NCI-H1417 (cell line): ENCODE data around the gene PDLIM1.
"Not testable (repeated sequence)": the region's sequence is repeated elsewhere in the genome, so short reads cannot be mapped to it uniquely, and the experiment has no call there.

ENCODE experiments used
- DNase-seq, 3 experiments: peaks; one replicate each; lab custom pipeline; 2025; lab: John Stamatoyannopoulos, UW

The PDLIM1 gene

DNA sequence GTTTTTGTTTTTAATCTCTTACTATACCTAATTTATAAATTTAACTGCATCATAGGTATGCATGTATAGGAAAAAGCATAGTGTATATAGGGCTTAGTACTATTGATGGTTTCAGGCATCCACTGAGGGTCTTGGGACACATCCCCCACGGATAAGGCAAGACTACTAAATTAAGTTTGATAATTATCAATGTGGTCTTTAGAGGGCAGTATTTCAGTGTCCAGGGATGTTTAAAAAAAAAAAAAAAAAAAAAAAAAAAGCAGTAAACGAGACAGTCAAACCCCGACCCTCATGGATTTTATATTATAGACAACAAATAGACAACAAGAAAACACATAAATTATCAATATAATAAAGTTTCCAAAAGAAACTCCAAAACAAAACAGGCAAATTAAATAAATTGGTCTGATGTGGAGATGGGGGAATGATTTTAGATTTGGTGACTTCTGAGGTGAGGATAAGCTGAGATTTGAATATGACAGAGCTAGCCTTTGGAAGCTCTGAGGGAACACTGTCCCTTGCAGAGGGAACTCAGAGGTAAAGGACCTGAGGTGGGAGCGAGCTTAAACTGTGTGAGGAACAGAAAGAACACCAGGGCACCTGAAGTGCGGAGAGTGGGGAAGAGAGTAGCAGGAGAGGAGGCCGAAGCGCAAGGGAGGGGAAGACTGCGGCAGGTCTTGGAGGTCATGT is 82.0 kb downstream of the PDLIM1 start:
- peak in 1 of 3 experiments; percentile 0 for DNase-seq

DNA sequence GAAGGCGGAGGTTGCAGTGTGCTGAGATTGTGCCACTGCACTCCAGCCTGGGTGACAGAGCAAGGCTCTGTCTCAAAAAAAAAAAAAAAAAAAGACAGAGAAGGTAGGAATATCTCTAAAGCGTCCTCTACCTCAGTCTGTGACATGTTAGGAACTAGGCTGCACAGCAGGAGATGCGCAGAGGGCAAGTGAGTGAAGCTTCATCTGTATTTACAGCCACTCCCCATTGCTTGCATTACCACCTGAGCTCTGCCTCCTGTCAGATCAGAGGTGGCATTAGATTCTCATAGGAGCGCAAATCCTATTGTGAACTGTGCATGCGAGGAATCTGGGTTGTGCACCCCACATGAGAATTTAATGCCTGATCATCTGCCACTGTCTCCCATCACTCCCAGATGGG is 87.9 kb downstream of the PDLIM1 start:
- not testable (repeated sequence) for DNase-seq

DNA sequence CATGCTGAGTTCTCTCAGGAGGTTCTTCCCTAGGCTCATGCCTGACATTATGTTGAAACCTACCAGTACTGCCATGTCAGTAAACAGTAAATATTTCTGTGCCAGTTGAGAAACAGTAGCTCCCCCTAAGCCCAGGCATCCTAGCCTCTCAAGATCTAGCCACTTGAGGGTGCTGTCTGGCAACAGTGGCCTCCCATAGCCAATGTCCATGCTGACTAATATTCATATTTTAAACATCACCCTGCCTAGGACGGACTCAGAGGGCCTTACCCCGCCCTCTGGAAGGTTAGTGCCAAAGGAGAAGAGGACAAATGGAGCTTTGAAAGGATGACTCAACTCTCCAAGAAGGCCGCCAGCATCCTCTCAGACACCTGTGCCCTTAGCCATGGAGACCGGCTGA is 89.1 kb downstream of the PDLIM1 start:
- DNase-seq: no peak

DNA sequence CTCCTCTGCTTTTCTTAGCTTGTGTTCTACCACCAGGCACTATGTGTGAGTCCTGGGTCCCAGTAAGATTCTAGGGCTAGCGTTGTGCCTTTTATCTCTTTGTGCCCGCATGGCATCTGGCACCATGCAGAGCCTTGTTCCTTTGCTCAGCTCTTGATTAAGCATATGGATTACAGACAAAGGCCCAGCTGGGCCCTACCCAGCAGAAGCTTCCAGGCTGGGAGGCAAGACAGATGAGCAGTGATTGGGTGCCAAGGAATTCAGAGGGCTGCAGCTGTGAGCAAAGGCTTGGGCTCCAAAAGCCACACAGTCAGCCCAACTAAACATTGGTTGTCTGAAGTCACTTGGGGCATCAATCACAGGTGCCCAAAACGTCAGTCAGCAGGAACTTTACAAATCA is 94.8 kb downstream of the PDLIM1 start:
- DNase-seq: no peak

DNA sequence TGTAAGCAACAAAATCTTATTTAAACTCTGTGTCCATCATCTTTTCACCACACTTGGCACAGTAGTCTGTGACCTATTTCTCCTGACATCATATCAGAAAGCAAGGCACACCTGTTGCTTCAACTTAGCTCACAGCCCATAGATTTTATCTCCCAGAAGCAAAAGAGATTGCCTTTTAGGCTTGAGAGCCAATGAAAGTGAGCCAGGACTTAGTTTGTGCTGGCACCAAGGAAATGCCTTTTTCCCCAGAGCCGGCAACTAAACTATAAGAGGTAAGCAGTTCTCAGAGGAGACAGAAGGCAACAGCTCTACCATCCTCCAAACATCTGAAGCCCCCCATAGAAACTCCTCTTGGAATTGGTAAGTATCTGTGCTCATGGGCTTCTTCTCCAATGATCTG is 96.9 kb downstream of the PDLIM1 start, which contains the start of gene ACSM6:
TSS of gene ACSM6 (plus strand) at position 295 of the 400 bp plus-strand sequence. CDS start 248 bp downstream, outside the sequence.
- DNase-seq: no peak

DNA sequence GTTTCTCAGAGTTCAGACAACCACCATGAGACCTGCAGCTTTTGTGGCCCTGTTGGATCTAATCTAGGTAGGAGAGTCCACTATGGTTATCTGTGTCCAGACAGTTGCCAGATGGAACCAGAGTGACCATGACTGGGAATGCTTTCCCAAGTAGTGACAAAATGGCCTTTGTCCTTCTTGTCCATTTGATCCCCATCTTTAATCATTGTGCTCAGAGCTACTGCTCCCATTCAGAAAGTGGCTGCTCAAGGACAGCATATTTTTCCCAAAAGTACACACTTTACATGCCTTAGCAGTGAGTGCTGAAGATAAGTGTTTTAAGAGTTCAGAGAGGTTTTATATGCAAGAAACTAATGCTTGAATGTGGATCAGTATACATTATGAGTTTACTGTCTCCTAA is 102.2 kb downstream of the PDLIM1 start:
- DNase-seq: no peak

DNA sequence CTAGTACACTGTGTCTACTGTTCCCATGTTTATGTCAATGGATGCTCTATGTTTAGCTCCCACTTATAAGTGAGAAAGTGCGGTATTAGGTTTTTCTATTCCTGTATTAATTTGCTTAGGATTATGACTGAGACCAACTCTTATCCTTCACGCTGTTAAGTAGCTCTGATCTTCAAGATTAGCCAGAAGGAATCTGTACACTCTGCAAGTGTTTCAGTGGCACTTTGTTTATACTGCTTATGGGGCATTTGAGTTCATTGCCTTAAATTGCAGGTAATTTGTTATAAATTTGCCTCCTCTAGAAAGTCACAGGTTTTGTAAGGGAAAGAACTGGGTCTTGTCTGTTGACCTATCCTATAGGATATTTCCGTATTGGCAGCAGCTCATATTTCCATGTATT is 103.2 kb downstream of the PDLIM1 start:
- no peak for DNase-seq
